HEK293 (cell line): ENCODE data around the gene MVB12B.

ENCODE experiments used
- ATF2 ChIP-seq: fragments of 450-650 bp; formaldehyde crosslinking; IDR thresholded peaks from 2 replicates; pipeline ENCODE4 v1.5.1; 2016; ENCODE audit warnings: missing biosample characterization, missing genetic modification characterization, low read depth
- GLIS2 ChIP-seq: fragments of 450-650 bp; formaldehyde crosslinking; IDR thresholded peaks from 2 replicates; pipeline ENCODE4 v1.5.1; 2016; ENCODE audit warnings: missing biosample characterization, missing genetic modification characterization
- KLF9 ChIP-seq: fragments of 450-650 bp; formaldehyde crosslinking; IDR thresholded peaks from 2 replicates; pipeline ENCODE4 v1.5.1; 2016; ENCODE audit warnings: missing biosample characterization, missing genetic modification characterization, low read depth
- MZF1 ChIP-seq: fragments of 450-650 bp; formaldehyde crosslinking; IDR thresholded peaks from 2 replicates; pipeline ENCODE4 v1.5.1; 2017; ENCODE audit warnings: missing biosample characterization, missing genetic modification characterization, borderline replicate concordance
- ZBTB1 ChIP-seq: fragments of 450-650 bp; formaldehyde crosslinking; IDR thresholded peaks from 2 replicates; pipeline ENCODE4 v1.5.1; 2016; ENCODE audit warnings: missing biosample characterization, missing genetic modification characterization
- ZNF114 ChIP-seq: fragments of 450-650 bp; formaldehyde crosslinking; IDR thresholded peaks from 2 replicates; pipeline ENCODE4 v1.5.0; 2017; ENCODE audit warnings: missing biosample characterization, missing genetic modification characterization
- ZNF138 ChIP-seq: fragments of 450-650 bp; formaldehyde crosslinking; IDR thresholded peaks from 2 replicates; pipeline ENCODE4 v1.5.1; 2016; ENCODE audit warnings: missing biosample characterization, missing genetic modification characterization, borderline replicate concordance
- ZNF140 ChIP-seq: fragments of 450-650 bp; formaldehyde crosslinking; IDR thresholded peaks from 2 replicates; pipeline ENCODE4 v1.5.1; 2016; ENCODE audit warnings: missing biosample characterization, missing genetic modification characterization
- ZNF174 ChIP-seq: fragments of 450-650 bp; formaldehyde crosslinking; IDR thresholded peaks from 2 replicates; pipeline ENCODE4 v1.5.0; 2017; ENCODE audit warnings: missing biosample characterization, mild to moderate bottlenecking, missing genetic modification characterization
- ZNF510 ChIP-seq: fragments of 450-650 bp; formaldehyde crosslinking; IDR thresholded peaks from 2 replicates; pipeline ENCODE4 v1.5.1; 2018; ENCODE audit warnings: mild to moderate bottlenecking, missing genetic modification characterization, missing biosample characterization; ENCODE audit not compliant: insufficient replicate concordance
- ZNF792 ChIP-seq: fragments of 450-650 bp; formaldehyde crosslinking; IDR thresholded peaks from 2 replicates; pipeline ENCODE4 v1.5.1; 2016; ENCODE audit warnings: missing biosample characterization, missing genetic modification characterization
- ZNF830 ChIP-seq: fragments of 450-650 bp; IDR thresholded peaks from 2 replicates; pipeline ENCODE4 v1.5.0; 2018; ENCODE audit warnings: missing biosample characterization, missing genetic modification characterization, low read depth, mild to moderate bottlenecking, moderate library complexity
- TF ChIP-seq, protein P1 (sequence below): fragments of 450-650 bp; formaldehyde crosslinking; IDR thresholded peaks from 2 replicates; pipeline ENCODE4 v1.5.1; 2016; ENCODE audit warnings: missing biosample characterization, missing genetic modification characterization
- TF ChIP-seq, protein P2 (sequence below): sonication (generic); formaldehyde crosslinking; IDR thresholded peaks from 2 replicates; pipeline ENCODE4 v1.8.1; 2022; ENCODE audit warnings: mild to moderate bottlenecking, moderate library complexity, missing genetic modification reagents

GRCh38 chr9:126374366-126374781 is 47.7 kb downstream of the MVB12B start:
- no peak for TF ChIP-seq ZBTB1 (tag by site-specific recombination)
- TF ChIP-seq ZNF510 (tag by site-specific recombination), result no peak
- TF ChIP-seq, protein P1, sequence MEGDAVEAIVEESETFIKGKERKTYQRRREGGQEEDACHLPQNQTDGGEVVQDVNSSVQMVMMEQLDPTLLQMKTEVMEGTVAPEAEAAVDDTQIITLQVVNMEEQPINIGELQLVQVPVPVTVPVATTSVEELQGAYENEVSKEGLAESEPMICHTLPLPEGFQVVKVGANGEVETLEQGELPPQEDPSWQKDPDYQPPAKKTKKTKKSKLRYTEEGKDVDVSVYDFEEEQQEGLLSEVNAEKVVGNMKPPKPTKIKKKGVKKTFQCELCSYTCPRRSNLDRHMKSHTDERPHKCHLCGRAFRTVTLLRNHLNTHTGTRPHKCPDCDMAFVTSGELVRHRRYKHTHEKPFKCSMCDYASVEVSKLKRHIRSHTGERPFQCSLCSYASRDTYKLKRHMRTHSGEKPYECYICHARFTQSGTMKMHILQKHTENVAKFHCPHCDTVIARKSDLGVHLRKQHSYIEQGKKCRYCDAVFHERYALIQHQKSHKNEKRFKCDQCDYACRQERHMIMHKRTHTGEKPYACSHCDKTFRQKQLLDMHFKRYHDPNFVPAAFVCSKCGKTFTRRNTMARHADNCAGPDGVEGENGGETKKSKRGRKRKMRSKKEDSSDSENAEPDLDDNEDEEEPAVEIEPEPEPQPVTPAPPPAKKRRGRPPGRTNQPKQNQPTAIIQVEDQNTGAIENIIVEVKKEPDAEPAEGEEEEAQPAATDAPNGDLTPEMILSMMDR (tag by site-specific recombination), result no peak
- TF ChIP-seq ZNF114 (tag by site-specific recombination), result no peak
- TF ChIP-seq GLIS2 (tag by site-specific recombination), result no peak
- no peak for TF ChIP-seq ZNF174
- no peak for TF ChIP-seq ATF2 (tag by site-specific recombination)
- no peak for TF ChIP-seq MZF1 (tag by site-specific recombination)
- no peak for TF ChIP-seq ZNF138 (tag by site-specific recombination)
- TF ChIP-seq, protein P2, sequence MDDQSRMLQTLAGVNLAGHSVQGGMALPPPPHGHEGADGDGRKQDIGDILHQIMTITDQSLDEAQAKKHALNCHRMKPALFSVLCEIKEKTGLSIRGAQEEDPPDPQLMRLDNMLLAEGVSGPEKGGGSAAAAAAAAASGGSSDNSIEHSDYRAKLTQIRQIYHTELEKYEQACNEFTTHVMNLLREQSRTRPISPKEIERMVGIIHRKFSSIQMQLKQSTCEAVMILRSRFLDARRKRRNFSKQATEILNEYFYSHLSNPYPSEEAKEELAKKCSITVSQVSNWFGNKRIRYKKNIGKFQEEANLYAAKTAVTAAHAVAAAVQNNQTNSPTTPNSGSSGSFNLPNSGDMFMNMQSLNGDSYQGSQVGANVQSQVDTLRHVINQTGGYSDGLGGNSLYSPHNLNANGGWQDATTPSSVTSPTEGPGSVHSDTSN, result no peak
- TF ChIP-seq KLF9 (tag by site-specific recombination), result no peak
- no peak for TF ChIP-seq ZNF830
- no peak for TF ChIP-seq ZNF792 (tag by site-specific recombination)
- TF ChIP-seq ZNF140 (tag by site-specific recombination), result no peak
